ENCODE results near the gene TBC1D4. TPM values are rescaled to one million over a fixed set of nuclear protein-coding genes. Genes with fewer than 3 reads are reported as not detected.

Gene TBC1D4
- polyA plus RNA-seq, 1 donor from 2014 or later, result 3.9 TPM

DNA sequence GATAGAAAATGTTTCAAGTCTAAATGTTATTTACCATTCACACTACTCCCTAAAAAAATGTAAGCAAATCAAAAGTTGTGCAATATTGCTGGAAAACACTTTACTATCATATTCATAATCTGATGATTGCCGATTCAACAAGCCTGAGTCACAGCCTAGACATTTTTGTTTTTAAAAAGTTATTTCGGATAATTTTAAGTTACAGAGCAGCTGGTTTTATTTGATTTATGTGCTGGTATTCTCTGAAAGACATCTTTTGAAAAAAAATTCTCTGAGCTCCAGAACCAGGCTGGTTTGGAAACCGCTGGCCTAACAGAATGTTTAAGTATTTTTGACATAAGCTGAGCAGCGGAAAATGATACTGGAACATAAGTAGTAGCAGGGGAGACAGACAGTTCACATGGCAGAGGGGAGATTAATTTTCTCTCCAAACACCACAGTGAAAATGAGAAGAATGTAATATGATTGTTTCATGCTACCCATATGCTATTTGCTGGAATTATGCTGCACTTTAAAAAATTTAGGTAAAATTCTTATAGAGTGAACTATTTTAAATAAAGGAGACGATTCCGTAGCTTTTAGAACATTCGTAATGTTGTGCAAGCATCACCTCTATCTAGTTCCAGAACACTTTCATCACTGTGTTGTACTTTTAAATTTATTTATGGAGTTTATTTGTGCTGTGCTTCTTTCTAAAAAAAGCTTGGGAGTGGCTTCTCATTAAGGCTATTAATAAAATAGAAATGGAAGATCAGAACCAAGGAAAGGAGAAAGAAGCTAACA lies 36.1 kb downstream of the TBC1D4 start:
- Histone ChIP-seq H3K27ac (ENCODE audit: low read length) (no peak overlapping the region), H2AFZ (ENCODE audit: low read depth, low read length) (no peak overlapping the region), H3K4me2 (ENCODE audit: low read length) (no peak overlapping the region), H3K79me2 (replicated peaks; ENCODE audit: insufficient read depth, low read length) (no peaks in the 10 kb centered on the region), H3K9me2 (ENCODE audit: insufficient read depth, low read length) (no peaks in the 10 kb centered on the region), H3F3A (ENCODE audit: insufficient read depth, low read length, poor library complexity, severe bottlenecking) (no peaks in the 10 kb centered on the region), H3K9ac (ENCODE audit: low read length) (no peak overlapping the region), H3K9me3 (ENCODE audit: low read length) (no peaks in the 10 kb centered on the region), H3K36me3 (ENCODE audit: insufficient read depth, low read length) (no peaks in the 10 kb centered on the region), H4K20me1 (ENCODE audit: insufficient read depth) (no peaks in the 10 kb centered on the region), H3K27me3 (ENCODE audit: insufficient read depth, low read depth, low read length) (no peaks in the 10 kb centered on the region), H3K4me3 (ENCODE audit: low read length) (no peak overlapping the region)
- no peak for TF ChIP-seq RAD21 (conservative IDR thresholded peaks at IDR 0.05)
- TF ChIP-seq, protein P1, sequence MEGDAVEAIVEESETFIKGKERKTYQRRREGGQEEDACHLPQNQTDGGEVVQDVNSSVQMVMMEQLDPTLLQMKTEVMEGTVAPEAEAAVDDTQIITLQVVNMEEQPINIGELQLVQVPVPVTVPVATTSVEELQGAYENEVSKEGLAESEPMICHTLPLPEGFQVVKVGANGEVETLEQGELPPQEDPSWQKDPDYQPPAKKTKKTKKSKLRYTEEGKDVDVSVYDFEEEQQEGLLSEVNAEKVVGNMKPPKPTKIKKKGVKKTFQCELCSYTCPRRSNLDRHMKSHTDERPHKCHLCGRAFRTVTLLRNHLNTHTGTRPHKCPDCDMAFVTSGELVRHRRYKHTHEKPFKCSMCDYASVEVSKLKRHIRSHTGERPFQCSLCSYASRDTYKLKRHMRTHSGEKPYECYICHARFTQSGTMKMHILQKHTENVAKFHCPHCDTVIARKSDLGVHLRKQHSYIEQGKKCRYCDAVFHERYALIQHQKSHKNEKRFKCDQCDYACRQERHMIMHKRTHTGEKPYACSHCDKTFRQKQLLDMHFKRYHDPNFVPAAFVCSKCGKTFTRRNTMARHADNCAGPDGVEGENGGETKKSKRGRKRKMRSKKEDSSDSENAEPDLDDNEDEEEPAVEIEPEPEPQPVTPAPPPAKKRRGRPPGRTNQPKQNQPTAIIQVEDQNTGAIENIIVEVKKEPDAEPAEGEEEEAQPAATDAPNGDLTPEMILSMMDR (IDR thresholded peaks at IDR 0.05; ENCODE audit: poor library complexity, severe bottlenecking), result no peak
- no peak for TF ChIP-seq TAF1 (IDR thresholded peaks at IDR 0.05; ENCODE audit: low read depth)
- TF ChIP-seq MXI1 (conservative IDR thresholded peaks at IDR 0.05; ENCODE audit: poor library complexity, severe bottlenecking), result no peak

DNA sequence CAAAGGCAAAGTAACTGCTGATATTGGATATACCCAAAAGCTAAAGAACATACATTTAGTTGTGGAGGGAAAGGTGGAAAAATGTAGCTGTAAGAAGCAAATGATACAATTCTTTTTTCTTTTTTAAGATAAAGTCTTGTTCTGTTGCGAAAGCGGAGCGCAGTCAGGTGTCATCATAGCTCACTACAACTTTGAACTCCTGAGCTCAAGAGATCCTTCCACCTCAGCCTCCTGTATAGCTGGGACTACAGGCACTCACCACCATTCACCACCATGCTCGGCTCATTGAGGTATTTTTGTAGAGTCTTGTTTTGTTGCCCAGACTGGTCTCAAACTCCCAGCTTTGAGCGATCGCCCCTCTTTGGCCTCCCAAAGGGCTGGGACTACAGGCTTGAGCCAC lies 38.0 kb downstream of the TBC1D4 start:
- Histone ChIP-seq H3F3A (ENCODE audit: insufficient read depth, low read length, poor library complexity, severe bottlenecking) (no peaks in the 10 kb centered on the region), H3K27me3 (ENCODE audit: insufficient read depth, low read depth, low read length) (no peaks in the 10 kb centered on the region), H3K36me3 (ENCODE audit: insufficient read depth, low read length) (no peaks in the 10 kb centered on the region), H3K4me3 (ENCODE audit: low read length) (no peak overlapping the region), H3K4me2 (ENCODE audit: low read length) (no peak overlapping the region), H3K79me2 (replicated peaks; ENCODE audit: insufficient read depth, low read length) (no peaks in the 10 kb centered on the region), H2AFZ (ENCODE audit: low read depth, low read length) (no peak overlapping the region), H3K9ac (ENCODE audit: low read length) (no peak overlapping the region), H3K9me3 (ENCODE audit: low read length) (no peaks in the 10 kb centered on the region), H3K9me2 (ENCODE audit: insufficient read depth, low read length) (no peaks in the 10 kb centered on the region), H4K20me1 (ENCODE audit: insufficient read depth) (no peaks in the 10 kb centered on the region), H3K27ac (ENCODE audit: low read length) (no peak overlapping the region)
- TF ChIP-seq, protein P2, sequence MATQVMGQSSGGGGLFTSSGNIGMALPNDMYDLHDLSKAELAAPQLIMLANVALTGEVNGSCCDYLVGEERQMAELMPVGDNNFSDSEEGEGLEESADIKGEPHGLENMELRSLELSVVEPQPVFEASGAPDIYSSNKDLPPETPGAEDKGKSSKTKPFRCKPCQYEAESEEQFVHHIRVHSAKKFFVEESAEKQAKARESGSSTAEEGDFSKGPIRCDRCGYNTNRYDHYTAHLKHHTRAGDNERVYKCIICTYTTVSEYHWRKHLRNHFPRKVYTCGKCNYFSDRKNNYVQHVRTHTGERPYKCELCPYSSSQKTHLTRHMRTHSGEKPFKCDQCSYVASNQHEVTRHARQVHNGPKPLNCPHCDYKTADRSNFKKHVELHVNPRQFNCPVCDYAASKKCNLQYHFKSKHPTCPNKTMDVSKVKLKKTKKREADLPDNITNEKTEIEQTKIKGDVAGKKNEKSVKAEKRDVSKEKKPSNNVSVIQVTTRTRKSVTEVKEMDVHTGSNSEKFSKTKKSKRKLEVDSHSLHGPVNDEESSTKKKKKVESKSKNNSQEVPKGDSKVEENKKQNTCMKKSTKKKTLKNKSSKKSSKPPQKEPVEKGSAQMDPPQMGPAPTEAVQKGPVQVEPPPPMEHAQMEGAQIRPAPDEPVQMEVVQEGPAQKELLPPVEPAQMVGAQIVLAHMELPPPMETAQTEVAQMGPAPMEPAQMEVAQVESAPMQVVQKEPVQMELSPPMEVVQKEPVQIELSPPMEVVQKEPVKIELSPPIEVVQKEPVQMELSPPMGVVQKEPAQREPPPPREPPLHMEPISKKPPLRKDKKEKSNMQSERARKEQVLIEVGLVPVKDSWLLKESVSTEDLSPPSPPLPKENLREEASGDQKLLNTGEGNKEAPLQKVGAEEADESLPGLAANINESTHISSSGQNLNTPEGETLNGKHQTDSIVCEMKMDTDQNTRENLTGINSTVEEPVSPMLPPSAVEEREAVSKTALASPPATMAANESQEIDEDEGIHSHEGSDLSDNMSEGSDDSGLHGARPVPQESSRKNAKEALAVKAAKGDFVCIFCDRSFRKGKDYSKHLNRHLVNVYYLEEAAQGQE (IDR thresholded peaks at IDR 0.05; ENCODE audit: borderline replicate concordance), result no peak

DNA sequence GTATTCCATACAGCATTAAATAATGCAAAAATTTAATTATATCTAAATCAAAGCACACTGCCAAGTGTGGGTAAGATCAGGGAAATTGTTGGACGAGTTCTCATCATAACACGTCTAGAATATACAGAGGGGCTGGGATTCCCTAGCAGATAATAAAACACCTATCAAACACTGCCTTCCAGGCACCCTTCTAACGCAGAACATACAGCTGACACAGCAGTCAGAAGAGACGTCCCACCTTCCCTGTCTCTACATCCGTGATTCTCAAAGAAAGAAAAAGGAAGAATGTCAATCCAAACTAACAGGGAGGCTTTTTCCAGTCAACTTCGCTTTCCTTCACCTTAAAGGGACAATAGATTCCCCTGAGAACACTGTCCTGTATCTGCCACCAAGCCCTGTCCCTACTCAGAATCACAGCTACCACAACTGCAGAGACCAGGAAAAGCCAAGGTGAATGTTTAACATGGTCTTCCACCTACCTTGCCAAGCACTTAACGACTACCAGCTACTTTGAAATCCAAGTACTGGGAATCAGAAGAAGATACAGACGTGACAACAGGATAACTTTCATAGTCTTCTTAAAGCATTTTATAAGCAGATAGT lies 38.5 kb downstream of the TBC1D4 start:
- no peaks in the 10 kb centered on the region for H3F3A ChIP-seq (ENCODE audit: insufficient read depth, low read length, poor library complexity, severe bottlenecking)
- no peak overlapping the region for H3K27ac ChIP-seq (ENCODE audit: low read length)
- H3K4me2 ChIP-seq (ENCODE audit: low read length), result no peak overlapping the region
- no peaks in the 10 kb centered on the region for H3K9me2 ChIP-seq (ENCODE audit: insufficient read depth, low read length)
- H2AFZ ChIP-seq (ENCODE audit: low read depth, low read length), result no peak overlapping the region
- H3K9me3 ChIP-seq (ENCODE audit: low read length), result no peaks in the 10 kb centered on the region
- no peak for TF ChIP-seq EP300 (conservative IDR thresholded peaks at IDR 0.05; ENCODE audit: poor library complexity, severe bottlenecking)
- no peak for TF ChIP-seq POLR2AphosphoS5 (IDR thresholded peaks at IDR 0.05)
- no peak for TF ChIP-seq SMC3 (conservative IDR thresholded peaks at IDR 0.05; ENCODE audit: poor library complexity)
- no peak for TF ChIP-seq MXI1 (conservative IDR thresholded peaks at IDR 0.05; ENCODE audit: poor library complexity, severe bottlenecking)
- no peak for TF ChIP-seq RAD21 (conservative IDR thresholded peaks at IDR 0.05)
- TF ChIP-seq, protein P1 (IDR thresholded peaks at IDR 0.05; ENCODE audit: poor library complexity, severe bottlenecking), result no peak
- no peak for TF ChIP-seq TAF1 (IDR thresholded peaks at IDR 0.05; ENCODE audit: low read depth)
- TF ChIP-seq, protein P2 (IDR thresholded peaks at IDR 0.05; ENCODE audit: borderline replicate concordance), result no peak
- no peak for TF ChIP-seq EZH2 (IDR thresholded peaks at IDR 0.05; ENCODE audit: borderline replicate concordance, insufficient read depth, low read length, poor library complexity, severe bottlenecking)
- no peaks in the 10 kb centered on the region for H3K79me2 ChIP-seq (replicated peaks; ENCODE audit: insufficient read depth, low read length)
- H3K27me3 ChIP-seq (ENCODE audit: insufficient read depth, low read depth, low read length), result no peaks in the 10 kb centered on the region
- no peak overlapping the region for H3K4me3 ChIP-seq (ENCODE audit: low read length)
- no peaks in the 10 kb centered on the region for H4K20me1 ChIP-seq (ENCODE audit: insufficient read depth)
- H3K9ac ChIP-seq (ENCODE audit: low read length), result no peak overlapping the region
- H3K36me3 ChIP-seq (ENCODE audit: insufficient read depth, low read length), result no peaks in the 10 kb centered on the region
